Suprapubic skin (tissue), 3 donors: ENCODE data around the gene CLVS2.

ENCODE experiments used
- POLR2A ChIP-seq, 2 donors: fragments of 450-650 bp; IDR thresholded peaks; one replicate each; pipeline ENCODE4 v1.6.1; 2017; ENCODE audit warnings: antibody characterized with exemption in 2 of 2, mild to moderate bottlenecking in 2 of 2, moderate library complexity in 2 of 2
- TF ChIP-seq, protein P1 (sequence below), 2 donors: fragments of 200-600 bp in 1 of 2; fragments of 450-650 bp in 1 of 2; sonication (generic) in 1 of 2; IDR thresholded peaks; one replicate each; pipeline ENCODE4 v1.5.1; 2016 to 2019; ENCODE audit warnings: antibody characterized with exemption in 2 of 2, mild to moderate bottlenecking in 1 of 2, moderate library complexity in 1 of 2

DNA sequence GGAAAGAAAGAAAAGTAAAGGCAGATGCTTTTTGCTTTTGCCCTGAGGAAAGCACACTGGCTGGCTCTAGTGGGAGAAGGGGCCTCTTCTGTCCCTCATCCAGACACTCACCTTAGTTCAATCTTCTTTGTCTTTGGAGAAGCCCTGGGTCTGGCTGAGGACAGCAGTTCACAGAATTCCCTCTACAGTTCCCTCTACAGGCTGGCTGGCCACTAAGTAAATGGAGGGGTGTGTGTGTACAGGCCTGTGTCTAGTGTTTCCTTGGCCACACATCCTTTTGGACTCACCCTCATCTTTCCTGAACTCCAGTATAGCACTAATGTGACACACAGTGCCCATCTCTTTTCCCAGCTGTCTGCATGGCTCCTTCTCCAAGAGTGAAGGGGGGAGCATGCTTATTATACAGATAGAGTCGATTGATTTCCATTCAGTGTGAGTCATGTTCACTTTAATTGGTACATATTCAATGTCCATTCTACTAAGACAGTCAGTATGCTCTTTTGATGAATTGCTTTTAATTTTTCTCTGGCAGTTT, 26.0 kb upstream of the CLVS2 start:
- TF ChIP-seq, protein P1, sequence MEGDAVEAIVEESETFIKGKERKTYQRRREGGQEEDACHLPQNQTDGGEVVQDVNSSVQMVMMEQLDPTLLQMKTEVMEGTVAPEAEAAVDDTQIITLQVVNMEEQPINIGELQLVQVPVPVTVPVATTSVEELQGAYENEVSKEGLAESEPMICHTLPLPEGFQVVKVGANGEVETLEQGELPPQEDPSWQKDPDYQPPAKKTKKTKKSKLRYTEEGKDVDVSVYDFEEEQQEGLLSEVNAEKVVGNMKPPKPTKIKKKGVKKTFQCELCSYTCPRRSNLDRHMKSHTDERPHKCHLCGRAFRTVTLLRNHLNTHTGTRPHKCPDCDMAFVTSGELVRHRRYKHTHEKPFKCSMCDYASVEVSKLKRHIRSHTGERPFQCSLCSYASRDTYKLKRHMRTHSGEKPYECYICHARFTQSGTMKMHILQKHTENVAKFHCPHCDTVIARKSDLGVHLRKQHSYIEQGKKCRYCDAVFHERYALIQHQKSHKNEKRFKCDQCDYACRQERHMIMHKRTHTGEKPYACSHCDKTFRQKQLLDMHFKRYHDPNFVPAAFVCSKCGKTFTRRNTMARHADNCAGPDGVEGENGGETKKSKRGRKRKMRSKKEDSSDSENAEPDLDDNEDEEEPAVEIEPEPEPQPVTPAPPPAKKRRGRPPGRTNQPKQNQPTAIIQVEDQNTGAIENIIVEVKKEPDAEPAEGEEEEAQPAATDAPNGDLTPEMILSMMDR (IDR thresholded peaks at IDR 0.05), result no peak
- no peak for TF ChIP-seq POLR2A (IDR thresholded peaks at IDR 0.05)
